Measurements from ENCODE around the gene DNAL1.

- TF ChIP-seq CTCF (IDR thresholded peaks at IDR 0.05; ENCODE audit: borderline replicate concordance, extremely low read depth, low read length, poor library complexity, severe bottlenecking) (no peak), EZH2 (IDR thresholded peaks at IDR 0.05; ENCODE audit: borderline replicate concordance, low read depth, low read length, severe bottlenecking) (no peak)
Measured at GRCh38 chr14:73627151-73627558, 17.6 kb upstream of the DNAL1 start.
